ENCODE measurements around the gene PHYHD1.

Gene PHYHD1

GRCh38 chr9:128898382-128898781, 22.4 kb upstream of the PHYHD1 start:
- DNase-seq: no peak
- no peak for TF ChIP-seq CTCF (IDR thresholded peaks at IDR 0.05; ENCODE audit: low read depth, low read length, missing control alignments)
- H3K36me3 ChIP-seq (replicated peaks): peaks cover 26% of the 10 kb centered on the region
- in situ Hi-C loops (cut with HindIII; ENCODE audit: low pct_ligation_motif_present, low sequenced_read_pairs): no loop called here
- no peak overlapping the region for H3K27ac ChIP-seq
- H3K4me3 ChIP-seq (ENCODE audit: low read depth, low read length): no peak overlapping the region
- H3K27me3 ChIP-seq (replicated peaks): no peaks in the 10 kb centered on the region

GRCh38 chr9:128898845-128899565, 21.8 kb upstream of the PHYHD1 start:
- no peak for TF ChIP-seq CTCF (IDR thresholded peaks at IDR 0.05; ENCODE audit: low read depth, low read length, missing control alignments)
- in situ Hi-C loops (cut with HindIII; ENCODE audit: low pct_ligation_motif_present, low sequenced_read_pairs): no loop called here
- Histone ChIP-seq H3K27ac (no peak overlapping the region), H3K36me3 (replicated peaks) (peaks cover 24% of the 10 kb centered on the region), H3K27me3 (replicated peaks) (no peaks in the 10 kb centered on the region), H3K4me3 (ENCODE audit: low read depth, low read length) (no peak overlapping the region)
- no peak for DNase-seq

GRCh38 chr9:128899566-128900322, 21.0 kb upstream of the PHYHD1 start:
- in situ Hi-C loops (cut with HindIII; ENCODE audit: low pct_ligation_motif_present, low sequenced_read_pairs): no loop called here
- no peaks in the 10 kb centered on the region for H3K27me3 ChIP-seq (replicated peaks)
- peaks cover 22% of the 10 kb centered on the region for H3K36me3 ChIP-seq (replicated peaks)
- DNase-seq: no peak
- no peak overlapping the region for H3K4me3 ChIP-seq (ENCODE audit: low read depth, low read length)
- TF ChIP-seq CTCF (IDR thresholded peaks at IDR 0.05; ENCODE audit: low read depth, low read length, missing control alignments): no peak
- H3K27ac ChIP-seq: no peak overlapping the region

GRCh38 chr9:128901379-128901778, 19.4 kb upstream of the PHYHD1 start:
- TF ChIP-seq CTCF (IDR thresholded peaks at IDR 0.05; ENCODE audit: low read depth, low read length, missing control alignments): no peak
- H3K36me3 ChIP-seq (replicated peaks): peaks cover 16% of the 10 kb centered on the region
- H3K27ac ChIP-seq: no peak overlapping the region
- DNase-seq: no peak
- in situ Hi-C loops (cut with HindIII; ENCODE audit: low pct_ligation_motif_present, low sequenced_read_pairs): no loop called here
- H3K4me3 ChIP-seq (ENCODE audit: low read depth, low read length): no peak overlapping the region
- no peaks in the 10 kb centered on the region for H3K27me3 ChIP-seq (replicated peaks)

- Histone ChIP-seq H3K4me3 (ENCODE audit: low read depth, low read length) (no peak overlapping the region), H3K27me3 (replicated peaks) (no peaks in the 10 kb centered on the region), H3K36me3 (replicated peaks) (peaks cover 14% of the 10 kb centered on the region), H3K27ac (no peak overlapping the region)
- DNase-seq: no peak
- in situ Hi-C loops (cut with HindIII; ENCODE audit: low pct_ligation_motif_present, low sequenced_read_pairs): no loop called here
- no peak for TF ChIP-seq CTCF (IDR thresholded peaks at IDR 0.05; ENCODE audit: low read depth, low read length, missing control alignments)
Observed at GRCh38 chr9:128901822-128902221, 19.0 kb upstream of the PHYHD1 start.

Measured in brain microvascular endothelial cell (primary cell).